Activated T-cell treated with anti-CD3 and anti-CD28 coated beads, Interleukin-2, amount 50 U/mL, for 1 hour (primary cell): ENCODE results near the gene C1QTNF4.
"Not testable (repeated sequence)": the region's sequence is repeated elsewhere in the genome, so short reads cannot be mapped to it uniquely, and the experiment has no call there.

Experiments used
- DNase-seq: peaks from one replicate; pipeline ENCODE4 v3.0.0-alpha.2; 2020

The C1QTNF4 gene

GRCh38 chr11:47565340-47566148 lies 28.7 kb downstream of the C1QTNF4 start, which contains the start of gene PTPMT1:
Gene PTPMT1, plus strand, starts transcription at chr11:47565599. Its CDS starts 24 bp downstream, at chr11:47565623.
- DNase-seq = peak; percentile 65

DNA sequence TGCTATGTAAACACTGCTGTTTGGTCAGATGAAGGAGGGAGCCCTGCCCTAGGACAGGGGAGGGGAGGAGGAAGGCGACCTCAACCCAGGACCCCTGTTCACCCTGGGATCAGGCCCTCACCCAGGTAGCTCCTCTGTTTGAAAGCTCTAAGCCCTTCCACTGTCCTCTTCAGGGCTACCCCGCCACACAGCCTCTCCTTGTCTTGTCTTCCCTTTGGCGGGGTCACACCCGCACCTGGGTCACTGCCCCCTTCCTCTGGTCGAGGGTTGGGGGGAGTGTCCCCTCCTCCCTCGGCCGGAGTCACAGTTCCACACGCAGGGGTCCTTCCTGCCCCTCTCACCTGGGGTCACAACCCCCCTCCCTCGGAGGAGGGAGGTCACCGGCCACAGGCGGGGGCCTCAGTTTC lies 29.3 kb downstream of the C1QTNF4 start:
- peak; percentile 27 for DNase-seq

GRCh38 chr11:47564366-47564765 lies 29.8 kb downstream of the C1QTNF4 start:
- not testable (repeated sequence) for DNase-seq

- not testable (repeated sequence) for DNase-seq
Measured at GRCh38 chr11:47562393-47562792, 31.8 kb downstream of the C1QTNF4 start.

GRCh38 chr11:47560426-47560825 lies 33.8 kb downstream of the C1QTNF4 start:
- no peak for DNase-seq

DNA sequence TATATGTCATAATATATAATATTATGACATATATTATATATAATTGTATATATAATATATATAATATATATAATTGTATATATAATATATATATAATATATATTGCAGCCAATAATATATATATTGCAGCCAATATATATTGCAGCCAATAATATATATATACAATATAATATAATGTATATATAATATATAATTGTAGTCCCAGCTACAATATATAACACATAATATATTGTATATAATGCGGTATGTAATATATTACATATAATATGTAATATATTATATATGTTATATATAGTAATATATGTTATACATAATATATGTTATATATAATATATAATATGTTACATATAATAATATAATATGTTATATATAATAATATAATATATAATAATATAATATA lies 35.5 kb downstream of the C1QTNF4 start:
- no peak for DNase-seq

DNA sequence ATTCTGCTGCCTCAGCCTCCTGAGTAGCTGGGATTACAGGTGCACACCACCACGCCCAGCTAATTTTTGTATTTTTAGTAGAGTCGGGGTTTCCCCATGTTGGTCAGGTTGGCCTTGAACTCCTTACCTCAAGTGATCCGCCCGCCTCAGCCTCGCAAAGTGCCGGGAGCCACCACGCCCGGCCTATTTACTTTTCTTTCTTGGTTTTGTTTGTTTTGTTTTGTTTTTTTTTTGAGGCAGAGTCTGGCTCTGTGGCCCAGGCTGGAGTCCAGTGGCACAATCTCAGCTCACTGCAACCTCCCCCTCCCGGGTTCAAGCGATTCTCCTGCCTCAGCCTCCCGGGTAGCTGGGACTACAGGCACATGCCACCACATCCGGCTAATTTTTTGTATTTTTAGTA lies 37.2 kb downstream of the C1QTNF4 start:
- not testable (repeated sequence) for DNase-seq

DNA sequence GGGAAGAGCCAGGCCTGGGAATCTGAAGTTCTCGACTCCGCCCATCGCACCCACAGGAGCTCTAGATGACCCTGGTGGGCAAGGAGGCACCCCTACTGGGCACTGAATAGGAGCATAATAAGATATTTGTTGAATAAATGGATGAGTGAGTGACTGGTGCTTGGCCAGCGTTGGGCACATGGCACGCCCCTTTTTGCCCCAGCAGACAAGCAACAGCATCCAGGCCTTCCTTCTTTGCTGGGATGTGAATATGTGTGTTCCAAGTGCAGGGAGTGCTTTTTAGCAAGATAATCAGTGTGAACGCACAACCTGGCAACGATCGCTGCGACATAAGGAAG lies 40.8 kb downstream of the C1QTNF4 start:
- DNase-seq = no peak

- DNase-seq = peak; percentile 93
Measured at GRCh38 chr11:47552566-47553405, 41.4 kb downstream of the C1QTNF4 start, which contains the start of gene CELF1. Gene CELF1, minus strand, starts transcription at chr11:47553132. Its CDS starts 53,609 bp downstream, at chr11:47499523.

- DNase-seq = no peak
Measured at GRCh38 chr11:47552056-47552565, 42.1 kb downstream of the C1QTNF4 start.

GRCh38 chr11:47551086-47551485 lies 43.1 kb downstream of the C1QTNF4 start:
- no peak for DNase-seq

GRCh38 chr11:47550288-47551047 lies 43.7 kb downstream of the C1QTNF4 start:
- DNase-seq = no peak

- DNase-seq = not testable (repeated sequence)
Measured at GRCh38 chr11:47546274-47546673, 47.9 kb downstream of the C1QTNF4 start.

GRCh38 chr11:47545298-47545697 lies 48.9 kb downstream of the C1QTNF4 start:
- DNase-seq = no peak

DNA sequence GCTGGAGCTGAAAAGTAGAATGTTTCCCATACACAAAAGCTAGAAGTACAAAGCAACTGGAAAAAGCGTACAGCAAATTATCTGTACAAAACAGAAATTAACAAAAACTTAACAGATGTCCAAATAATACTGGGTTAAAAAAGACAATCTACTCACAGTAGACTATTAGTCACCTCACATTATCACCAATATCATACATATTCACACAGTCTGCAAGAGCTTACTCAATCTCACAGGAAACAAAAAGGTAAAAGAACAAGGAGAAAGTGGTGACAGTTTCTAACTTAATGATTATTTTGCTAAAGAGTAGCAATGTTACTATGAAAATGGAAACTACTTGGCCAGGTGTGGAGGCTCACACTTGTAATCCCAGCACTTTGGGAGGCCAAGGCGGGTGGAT lies 53.1 kb downstream of the C1QTNF4 start:
- DNase-seq = no peak

DNA sequence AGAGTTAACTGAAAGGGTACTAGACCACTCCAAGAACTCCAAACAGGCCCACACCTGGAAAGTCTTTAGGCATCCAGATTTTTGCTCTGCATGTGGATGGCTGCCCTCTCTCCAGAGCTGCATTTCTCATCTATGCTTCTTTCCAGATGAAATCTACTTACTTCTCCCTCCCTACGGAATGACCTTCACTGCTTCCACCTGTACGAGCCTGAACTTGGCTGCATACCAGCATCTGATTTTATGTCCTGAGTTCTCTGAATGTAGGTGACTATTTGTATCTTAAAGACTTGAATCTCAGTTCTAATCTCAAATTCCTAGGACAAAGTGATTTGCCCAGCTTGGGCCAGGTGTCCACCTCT lies 54.6 kb downstream of the C1QTNF4 start:
- DNase-seq = no peak
